Body of pancreas (tissue), 4 donors: ENCODE data around the gene DHCR7.

Source experiments
- POLR2A ChIP-seq, 3 donors: fragments of 450-650 bp; IDR thresholded peaks; one replicate each; pipeline ENCODE4 v1.6.1; 2016; ENCODE audit warnings: antibody characterized with exemption in 3 of 3, mild to moderate bottlenecking in 2 of 3
- TF ChIP-seq, protein P1 (sequence below), 7 experiments: fragments of 450-650 bp in 4 of 7; fragments of 200-600 bp in 3 of 7; sonication (generic) in 3 of 7; IDR thresholded peaks; one replicate each; pipeline ENCODE4 v1.5.1; 2016 to 2019; ENCODE audit warnings: antibody characterized with exemption in 7 of 7

DNA sequence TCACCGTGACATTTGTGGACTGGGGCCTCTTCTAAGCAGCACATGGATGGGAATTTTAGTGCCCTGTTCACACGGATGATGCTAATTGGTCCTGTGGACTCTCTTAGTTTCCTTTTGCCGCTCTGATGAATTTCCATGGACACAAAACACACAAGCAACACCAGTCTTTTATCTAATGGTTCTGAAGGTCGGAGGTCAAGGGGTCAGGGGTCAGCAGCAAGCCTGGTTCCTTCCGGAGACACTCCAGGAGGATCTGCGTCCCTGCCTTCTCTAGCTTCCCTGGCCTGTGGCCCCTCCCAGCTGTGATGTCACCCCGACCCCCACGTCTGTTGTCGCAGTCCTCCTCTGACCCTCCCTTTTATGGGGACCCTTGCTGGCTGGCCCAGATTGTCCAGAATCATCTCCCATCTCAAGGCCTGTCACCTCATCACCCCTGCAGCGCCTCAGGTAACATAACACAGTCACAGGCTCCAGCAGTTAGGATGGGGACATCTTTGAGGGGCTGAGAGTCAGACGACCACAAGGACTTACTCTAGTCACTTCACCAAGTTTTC is 11.7 kb upstream of the DHCR7 start:
- TF ChIP-seq, protein P1, sequence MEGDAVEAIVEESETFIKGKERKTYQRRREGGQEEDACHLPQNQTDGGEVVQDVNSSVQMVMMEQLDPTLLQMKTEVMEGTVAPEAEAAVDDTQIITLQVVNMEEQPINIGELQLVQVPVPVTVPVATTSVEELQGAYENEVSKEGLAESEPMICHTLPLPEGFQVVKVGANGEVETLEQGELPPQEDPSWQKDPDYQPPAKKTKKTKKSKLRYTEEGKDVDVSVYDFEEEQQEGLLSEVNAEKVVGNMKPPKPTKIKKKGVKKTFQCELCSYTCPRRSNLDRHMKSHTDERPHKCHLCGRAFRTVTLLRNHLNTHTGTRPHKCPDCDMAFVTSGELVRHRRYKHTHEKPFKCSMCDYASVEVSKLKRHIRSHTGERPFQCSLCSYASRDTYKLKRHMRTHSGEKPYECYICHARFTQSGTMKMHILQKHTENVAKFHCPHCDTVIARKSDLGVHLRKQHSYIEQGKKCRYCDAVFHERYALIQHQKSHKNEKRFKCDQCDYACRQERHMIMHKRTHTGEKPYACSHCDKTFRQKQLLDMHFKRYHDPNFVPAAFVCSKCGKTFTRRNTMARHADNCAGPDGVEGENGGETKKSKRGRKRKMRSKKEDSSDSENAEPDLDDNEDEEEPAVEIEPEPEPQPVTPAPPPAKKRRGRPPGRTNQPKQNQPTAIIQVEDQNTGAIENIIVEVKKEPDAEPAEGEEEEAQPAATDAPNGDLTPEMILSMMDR (IDR thresholded peaks at IDR 0.05): no peak
- TF ChIP-seq POLR2A (IDR thresholded peaks at IDR 0.05): no peak
